ENCODE results near the gene ZBTB3.
"Not testable (repeated sequence)": the region's sequence is repeated elsewhere in the genome, so short reads cannot be mapped to it uniquely, and the experiment has no call there.

The ZBTB3 gene

GRCh38 chr11:62713343-62713742, 40.6 kb downstream of the ZBTB3 start:
- FAIRE-seq: no peak

- FAIRE-seq: no peak
Measured at GRCh38 chr11:62712861-62713260, 41.1 kb downstream of the ZBTB3 start.

- no peak for FAIRE-seq
Measured at GRCh38 chr11:62712276-62712812, 41.6 kb downstream of the ZBTB3 start.

GRCh38 chr11:62710001-62710345, 44.0 kb downstream of the ZBTB3 start:
- FAIRE-seq: no peak

GRCh38 chr11:62709247-62710000, 44.5 kb downstream of the ZBTB3 start:
- no peak for FAIRE-seq

GRCh38 chr11:62708793-62709192, 45.2 kb downstream of the ZBTB3 start:
- FAIRE-seq: no peak

GRCh38 chr11:62708392-62708791, 45.6 kb downstream of the ZBTB3 start:
- no peak for FAIRE-seq

- no peak for FAIRE-seq
Measured at GRCh38 chr11:62707277-62707861, 46.6 kb downstream of the ZBTB3 start, which contains the start of the genes BSCL2 and GNG3. BSCL2 (minus strand) TSS chr11:62707424; CDS start chr11:62707195, 229 bp downstream. GNG3 (plus strand) TSS chr11:62707676; CDS start chr11:62708296, 620 bp downstream.

GRCh38 chr11:62706850-62707247, 47.1 kb downstream of the ZBTB3 start:
- FAIRE-seq: no peak

GRCh38 chr11:62705880-62706849, 47.8 kb downstream of the ZBTB3 start:
- FAIRE-seq: no peak

GRCh38 chr11:62705413-62705812, 48.5 kb downstream of the ZBTB3 start:
- no peak for FAIRE-seq

GRCh38 chr11:62703921-62704320, 50.0 kb downstream of the ZBTB3 start:
- not testable (repeated sequence) for FAIRE-seq

- no peak for FAIRE-seq
Measured at GRCh38 chr11:62702246-62702645, 51.7 kb downstream of the ZBTB3 start.
